ENCODE measurements around the gene HLA-DRB1. TPM values are rescaled to one million over a fixed set of nuclear protein-coding genes. Genes with fewer than 3 reads are reported as not detected.

Gene HLA-DRB1
- total RNA-seq, 1 donor from 2014 or later: 0.93 TPM

GRCh38 chr6:32624565-32624964, 34.9 kb upstream of the HLA-DRB1 start:
- no peak overlapping the region for H3K27ac Mint-ChIP-seq (ENCODE audit: unreplicated experiment)
- no peak overlapping the region for H3K4me3 Mint-ChIP-seq (ENCODE audit: unreplicated experiment)
- H3K9ac ChIP-seq (ENCODE audit: low read length): no peak overlapping the region
- H3K27ac ChIP-seq (ENCODE audit: low read depth, low read length): no peak overlapping the region
- TF ChIP-seq CTCF (IDR thresholded peaks at IDR 0.05; ENCODE audit: insufficient read depth, low read depth, low read length) (no peak), EZH2 (IDR thresholded peaks at IDR 0.05; ENCODE audit: insufficient read depth, low read length) (no peak)
- no peaks in the 10 kb centered on the region for H3K9me3 ChIP-seq (ENCODE audit: insufficient read depth, low read depth, low read length)
- H3K4me1 ChIP-seq (ENCODE audit: insufficient read depth, low read length): no peaks in the 10 kb centered on the region
- peaks cover 3% of the 10 kb centered on the region for H3K27me3 Mint-ChIP-seq (ENCODE audit: low read depth, unreplicated experiment)
- H3K4me2 ChIP-seq (ENCODE audit: low read length): no peak overlapping the region
- H3K27me3 ChIP-seq (ENCODE audit: insufficient read depth, low read length): no peaks in the 10 kb centered on the region
- no peaks in the 10 kb centered on the region for H3K36me3 Mint-ChIP-seq (ENCODE audit: low read depth, unreplicated experiment)
- no peak overlapping the region for H3K4me3 ChIP-seq (ENCODE audit: insufficient read depth, low read depth, low read length)
- no peaks in the 10 kb centered on the region for H3K36me3 ChIP-seq (ENCODE audit: insufficient read depth, low read length)
- no peaks in the 10 kb centered on the region for H3K9me3 Mint-ChIP-seq (ENCODE audit: unreplicated experiment)
- DNase-seq (ENCODE audit: low read depth) (no peak), FAIRE-seq (no peak)
- no peaks in the 10 kb centered on the region for H3K79me2 ChIP-seq (ENCODE audit: insufficient read depth, low read length)
- no peak overlapping the region for H2AFZ ChIP-seq (ENCODE audit: low read depth, low read length)
- peaks cover 7% of the 10 kb centered on the region for H3K4me1 Mint-ChIP-seq (ENCODE audit: low read depth, unreplicated experiment)
- no peaks in the 10 kb centered on the region for H4K20me1 ChIP-seq (ENCODE audit: insufficient read depth, low read length)

GRCh38 chr6:32623693-32624092, 34.0 kb upstream of the HLA-DRB1 start:
- Histone ChIP-seq H4K20me1 (ENCODE audit: insufficient read depth, low read length) (no peaks in the 10 kb centered on the region), H3K4me1 (ENCODE audit: insufficient read depth, low read length) (no peaks in the 10 kb centered on the region), H3K4me3 (ENCODE audit: insufficient read depth, low read depth, low read length) (no peak overlapping the region), H3K9me3 (ENCODE audit: insufficient read depth, low read depth, low read length) (no peaks in the 10 kb centered on the region), H2AFZ (ENCODE audit: low read depth, low read length) (no peak overlapping the region), H3K4me2 (ENCODE audit: low read length) (no peak overlapping the region), H3K27ac (ENCODE audit: low read depth, low read length) (no peak overlapping the region), H3K9ac (ENCODE audit: low read length) (no peak overlapping the region), H3K79me2 (ENCODE audit: insufficient read depth, low read length) (no peaks in the 10 kb centered on the region), H3K36me3 (ENCODE audit: insufficient read depth, low read length) (no peaks in the 10 kb centered on the region), H3K27me3 (ENCODE audit: insufficient read depth, low read length) (no peaks in the 10 kb centered on the region)
- DNase-seq (ENCODE audit: low read depth): no peak
- Mint-ChIP-seq H3K27me3 (ENCODE audit: low read depth, unreplicated experiment) (peaks cover 3% of the 10 kb centered on the region), H3K27ac (ENCODE audit: unreplicated experiment) (no peak overlapping the region), H3K36me3 (ENCODE audit: low read depth, unreplicated experiment) (no peaks in the 10 kb centered on the region), H3K9me3 (ENCODE audit: unreplicated experiment) (no peaks in the 10 kb centered on the region), H3K4me1 (ENCODE audit: low read depth, unreplicated experiment) (peaks cover 7% of the 10 kb centered on the region), H3K4me3 (ENCODE audit: unreplicated experiment) (no peak overlapping the region)
- FAIRE-seq: no peak
- TF ChIP-seq EZH2 (IDR thresholded peaks at IDR 0.05; ENCODE audit: insufficient read depth, low read length) (no peak), CTCF (IDR thresholded peaks at IDR 0.05; ENCODE audit: insufficient read depth, low read depth, low read length) (no peak)

- Histone ChIP-seq H3K27me3 (ENCODE audit: insufficient read depth, low read length) (no peaks in the 10 kb centered on the region), H3K9me3 (ENCODE audit: insufficient read depth, low read depth, low read length) (no peaks in the 10 kb centered on the region), H3K79me2 (ENCODE audit: insufficient read depth, low read length) (no peaks in the 10 kb centered on the region), H3K36me3 (ENCODE audit: insufficient read depth, low read length) (no peaks in the 10 kb centered on the region), H4K20me1 (ENCODE audit: insufficient read depth, low read length) (no peaks in the 10 kb centered on the region), H3K27ac (ENCODE audit: low read depth, low read length) (no peak overlapping the region), H2AFZ (ENCODE audit: low read depth, low read length) (no peak overlapping the region), H3K4me3 (ENCODE audit: insufficient read depth, low read depth, low read length) (no peak overlapping the region), H3K9ac (ENCODE audit: low read length) (no peak overlapping the region), H3K4me1 (ENCODE audit: insufficient read depth, low read length) (no peaks in the 10 kb centered on the region), H3K4me2 (ENCODE audit: low read length) (peak overlapping the region; percentile 34)
- Mint-ChIP-seq H3K27me3 (ENCODE audit: low read depth, unreplicated experiment) (peaks cover 1% of the 10 kb centered on the region), H3K9me3 (ENCODE audit: unreplicated experiment) (peaks cover 3% of the 10 kb centered on the region), H3K36me3 (ENCODE audit: low read depth, unreplicated experiment) (no peaks in the 10 kb centered on the region), H3K27ac (ENCODE audit: unreplicated experiment) (peak overlapping the region; percentile 68), H3K4me1 (ENCODE audit: low read depth, unreplicated experiment) (peaks cover 7% of the 10 kb centered on the region), H3K4me3 (ENCODE audit: unreplicated experiment) (no peak overlapping the region)
- TF ChIP-seq CTCF (IDR thresholded peaks at IDR 0.05; ENCODE audit: insufficient read depth, low read depth, low read length) (peak; percentile 55), EZH2 (IDR thresholded peaks at IDR 0.05; ENCODE audit: insufficient read depth, low read length) (no peak)
- DNase-seq (ENCODE audit: low read depth): peak; percentile 1
- no peak for FAIRE-seq
Measured at GRCh38 chr6:32622545-32623401, 33.1 kb upstream of the HLA-DRB1 start.

All from astrocyte (in vitro differentiated cells and primary cell).